PC-3 (cell line): ENCODE measurements around the gene ADAMTS17.

Experiments used
- CTCF ChIP-seq: fragments of 300-600 bp; sonication (generic); conservative IDR thresholded peaks from 2 replicates; pipeline ENCODE4 v1.5.1; 2017; ENCODE audit warnings: antibody characterized with exemption, low read depth, mild to moderate bottlenecking, low read length
- EZH2 ChIP-seq: fragments of 300-600 bp; sonication (generic); IDR thresholded peaks from one replicate; pipeline ENCODE4 v1.6.1; 2017; ENCODE audit warnings: antibody characterized with exemption, mild to moderate bottlenecking, low read length; ENCODE audit not compliant: unreplicated experiment
- EZH2phosphoT487 ChIP-seq: fragments of 300-600 bp; sonication (generic); IDR thresholded peaks from 2 replicates; pipeline ENCODE4 v1.6.1; 2018; ENCODE audit warnings: mild to moderate bottlenecking, antibody characterized with exemption, low read length, borderline replicate concordance

GRCh38 chr15:99995543-99995942 is 346.2 kb downstream of the ADAMTS17 start:
- TF ChIP-seq CTCF (no peak), EZH2 (no peak), EZH2phosphoT487 (no peak)
